Nephron (organoid): Measurements from ENCODE around the gene MAGEF1.
A peak's percentile ranks its signal among the peaks of the same experiment; 100 is the strongest.

Experiments
- H3K27ac Mint-ChIP-seq, 3 experiments: 2 replicates each; pipeline ENCODE4 v1.8.0; 2020; ENCODE audit warnings: mixed read lengths in 3 of 3, mild to moderate bottlenecking in 2 of 3, moderate library complexity in 1 of 3
- H3K27me3 Mint-ChIP-seq: 2 replicates; pipeline ENCODE4 v1.8.0; 2021; ENCODE audit warnings: low read depth, mild to moderate bottlenecking, moderate library complexity, mixed read lengths
- H3K36me3 Mint-ChIP-seq: 2 replicates; pipeline ENCODE4 v1.8.0; 2020; ENCODE audit warnings: low read depth, mixed read lengths
- H3K4me1 Mint-ChIP-seq: 2 replicates; pipeline ENCODE4 v1.8.0; 2020; ENCODE audit warnings: mixed read lengths
- H3K4me3 Mint-ChIP-seq, 3 experiments: 2 replicates each; pipeline ENCODE4 v1.8.0; 2020; ENCODE audit warnings: mild to moderate bottlenecking in 3 of 3, mixed read lengths in 3 of 3, moderate library complexity in 2 of 3
- H3K9me3 Mint-ChIP-seq: 2 replicates; pipeline ENCODE4 v1.8.0; 2020; ENCODE audit warnings: mixed read lengths
- CTCF ChIP-seq, 3 experiments: fragments of 200-600 bp; sonication (generic); IDR thresholded peaks; one replicate each; pipeline ENCODE4 v1.5.0; 2021; ENCODE audit warnings: antibody characterized with exemption in 3 of 3; ENCODE audit not compliant: unreplicated experiment in 3 of 3

Gene MAGEF1

GRCh38 chr3:184739594-184740505, 28.0 kb upstream of the MAGEF1 start:
- no peak for TF ChIP-seq CTCF (IDR thresholded peaks at IDR 0.05; ENCODE audit: unreplicated experiment in 3 of 3)
- Mint-ChIP-seq H3K27me3 (peaks cover 4% of the 10 kb centered on the region), H3K4me3 (no peak overlapping the region), H3K9me3 (no peaks in the 10 kb centered on the region), H3K4me1 (peaks cover 12% of the 10 kb centered on the region), H3K27ac (no peak overlapping the region), H3K36me3 (no peaks in the 10 kb centered on the region)

GRCh38 chr3:184738982-184739381, 27.1 kb upstream of the MAGEF1 start:
- no peak for TF ChIP-seq CTCF (IDR thresholded peaks at IDR 0.05; ENCODE audit: unreplicated experiment in 3 of 3)
- Mint-ChIP-seq H3K27me3 (peaks cover 4% of the 10 kb centered on the region), H3K4me1 (peaks cover 12% of the 10 kb centered on the region), H3K9me3 (no peaks in the 10 kb centered on the region), H3K36me3 (no peaks in the 10 kb centered on the region), H3K27ac (peak overlapping the region in 1 of 3 experiments; percentile 1), H3K4me3 (no peak overlapping the region)

GRCh38 chr3:184738506-184738890, 26.6 kb upstream of the MAGEF1 start:
- H3K36me3 Mint-ChIP-seq, result no peaks in the 10 kb centered on the region
- no peak for TF ChIP-seq CTCF (IDR thresholded peaks at IDR 0.05; ENCODE audit: unreplicated experiment in 3 of 3)
- H3K27me3 Mint-ChIP-seq, result peaks cover 4% of the 10 kb centered on the region
- no peak overlapping the region for H3K4me3 Mint-ChIP-seq
- H3K9me3 Mint-ChIP-seq, result no peaks in the 10 kb centered on the region
- H3K4me1 Mint-ChIP-seq, result peaks cover 12% of the 10 kb centered on the region
- peak overlapping the region in 1 of 3 experiments; percentile 1 for H3K27ac Mint-ChIP-seq

GRCh38 chr3:184737641-184738505, 26.0 kb upstream of the MAGEF1 start:
- no peak overlapping the region for H3K4me3 Mint-ChIP-seq

GRCh38 chr3:184737063-184737462, 25.2 kb upstream of the MAGEF1 start:
- H3K4me1 Mint-ChIP-seq, result peaks cover 9% of the 10 kb centered on the region
- TF ChIP-seq CTCF (IDR thresholded peaks at IDR 0.05; ENCODE audit: unreplicated experiment in 3 of 3), result no peak
- peaks cover 4% of the 10 kb centered on the region for H3K27me3 Mint-ChIP-seq
- no peak overlapping the region for H3K27ac Mint-ChIP-seq
- no peaks in the 10 kb centered on the region for H3K9me3 Mint-ChIP-seq
- no peaks in the 10 kb centered on the region for H3K36me3 Mint-ChIP-seq
- H3K4me3 Mint-ChIP-seq, result no peak overlapping the region

More at GRCh38 chr3:184737641-184738505, 26.0 kb upstream of the MAGEF1 start:
- Mint-ChIP-seq H3K9me3 (no peaks in the 10 kb centered on the region), H3K27ac (no peak overlapping the region), H3K27me3 (peaks cover 4% of the 10 kb centered on the region), H3K4me1 (peaks cover 12% of the 10 kb centered on the region), H3K36me3 (no peaks in the 10 kb centered on the region)
- TF ChIP-seq CTCF (IDR thresholded peaks at IDR 0.05; ENCODE audit: unreplicated experiment in 3 of 3), result no peak
